ENCODE measurements around the gene RNF150.

GRCh38 chr4:141121101-141121500 is 12.2 kb downstream of the RNF150 start:
- TF ChIP-seq CTCF (IDR thresholded peaks at IDR 0.05) (no peak), POLR2A (IDR thresholded peaks at IDR 0.05) (no peak)

All from adrenal gland (tissue), 5 donors.